ENCODE data around the gene NXPE1. TPM values are rescaled to one million over a fixed set of nuclear protein-coding genes. Genes with fewer than 3 reads are reported as not detected.

The NXPE1 gene
- polyA plus RNA-seq, 1 of the 3 experiments (the other 2 are of a cell fraction) = not detected

GRCh38 chr11:114605370-114605769 is 45.7 kb upstream of the NXPE1 start:
- Histone ChIP-seq H3K4me1 (ENCODE audit: control insufficient read depth in 1 of 2, insufficient read depth in 2 of 2, low read depth in 1 of 2, low read length in 1 of 2) (no peaks in the 10 kb centered on the region), H4K20me1 (ENCODE audit: insufficient read depth) (no peaks in the 10 kb centered on the region), H3K4me2 (no peak overlapping the region), H3K79me2 (ENCODE audit: insufficient read depth) (no peaks in the 10 kb centered on the region), H3K27ac (ENCODE audit: low read depth in 2 of 2, low read length in 1 of 2) (no peak overlapping the region), H3K27me3 (ENCODE audit: insufficient read depth) (no peaks in the 10 kb centered on the region), H3F3A (replicated peaks; ENCODE audit: insufficient read depth) (peaks cover 7% of the 10 kb centered on the region), H3K9ac (no peak overlapping the region), H2AFZ (ENCODE audit: low read depth) (no peak overlapping the region), H3K9me2 (no peaks in the 10 kb centered on the region), H3K4me3 (ENCODE audit: low read depth in 2 of 2, low read length in 1 of 2) (no peak overlapping the region), H3K9me3 (no peaks in the 10 kb centered on the region), H3K36me3 (replicated peaks in 1 of 2; ENCODE audit: control insufficient read depth in 1 of 2, insufficient read depth in 2 of 2, low read length in 1 of 2) (no peaks in the 10 kb centered on the region)
- 61% methylated on average over 10 of the region's 10 CpGs for WGBS (ENCODE audit: low lambda C conversion rate)
- CTCF ChIA-PET = no interaction called here
- DNase-seq = no peak
- no peak for TF ChIP-seq RXRA (IDR thresholded peaks at IDR 0.05; ENCODE audit: borderline replicate concordance, low read depth)
- no peak for TF ChIP-seq RFX5 (IDR thresholded peaks at IDR 0.05; ENCODE audit: low read length)
- TF ChIP-seq, protein P1, sequence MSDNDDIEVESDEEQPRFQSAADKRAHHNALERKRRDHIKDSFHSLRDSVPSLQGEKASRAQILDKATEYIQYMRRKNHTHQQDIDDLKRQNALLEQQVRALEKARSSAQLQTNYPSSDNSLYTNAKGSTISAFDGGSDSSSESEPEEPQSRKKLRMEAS (IDR thresholded peaks at IDR 0.05; ENCODE audit: low read depth) = no peak
- no peak for TF ChIP-seq CTCF (IDR thresholded peaks at IDR 0.05)
- TF ChIP-seq ELF1 (IDR thresholded peaks at IDR 0.05) = no peak
- POLR2A ChIA-PET = no interaction called here

GRCh38 chr11:114604886-114605285 is 45.2 kb upstream of the NXPE1 start:
- no peak overlapping the region for H3K9ac ChIP-seq
- DNase-seq = no peak
- POLR2A ChIA-PET = no interaction called here
- WGBS (ENCODE audit: low lambda C conversion rate) = 17% methylated on average over 5 of the region's 5 CpGs
- CTCF ChIA-PET = no interaction called here
- TF ChIP-seq TAF1 (IDR thresholded peaks at IDR 0.05; ENCODE audit: borderline replicate concordance, low read depth, low read length) (no peak), REST (IDR thresholded peaks at IDR 0.05; ENCODE audit: low read depth, low read length) (no peak), GABPA (IDR thresholded peaks at IDR 0.05; ENCODE audit: low read depth) (no peak), GATA2 (CRISPR knock-in tag; IDR thresholded peaks at IDR 0.05) (no peak), RFX5 (IDR thresholded peaks at IDR 0.05; ENCODE audit: low read length) (no peak), RXRA (IDR thresholded peaks at IDR 0.05; ENCODE audit: borderline replicate concordance, low read depth) (no peak), FOXJ3 (CRISPR knock-in tag; IDR thresholded peaks at IDR 0.05) (no peak), SIN3A (IDR thresholded peaks at IDR 0.05; ENCODE audit: borderline replicate concordance, low read depth, low read length) (no peak), TCF12 (IDR thresholded peaks at IDR 0.05) (no peak), SMC3 (IDR thresholded peaks at IDR 0.05; ENCODE audit: low read depth, low read length) (no peak), ZBTB33 (IDR thresholded peaks at IDR 0.05; ENCODE audit: borderline replicate concordance, low read depth) (no peak), EP300 (IDR thresholded peaks at IDR 0.05; ENCODE audit: borderline replicate concordance in 1 of 2, low read depth in 1 of 2, low read length in 1 of 2) (no peak), EZH2phosphoT487 (IDR thresholded peaks at IDR 0.05; ENCODE audit: borderline replicate concordance, low read depth) (no peak), TEAD4 (IDR thresholded peaks at IDR 0.05; ENCODE audit: borderline replicate concordance, insufficient read depth) (no peak)
- TF ChIP-seq, protein P1 (IDR thresholded peaks at IDR 0.05; ENCODE audit: low read depth) = no peak
- no peaks in the 10 kb centered on the region for H3K79me2 ChIP-seq (ENCODE audit: insufficient read depth)
- H3K27ac ChIP-seq (ENCODE audit: low read depth in 2 of 2, low read length in 1 of 2) = no peak overlapping the region
- no peaks in the 10 kb centered on the region for H3K36me3 ChIP-seq (replicated peaks in 1 of 2; ENCODE audit: control insufficient read depth in 1 of 2, insufficient read depth in 2 of 2, low read length in 1 of 2)
- H2AFZ ChIP-seq (ENCODE audit: low read depth) = no peak overlapping the region
- H4K20me1 ChIP-seq (ENCODE audit: insufficient read depth) = no peaks in the 10 kb centered on the region
- no peaks in the 10 kb centered on the region for H3K9me2 ChIP-seq
- no peaks in the 10 kb centered on the region for H3K4me1 ChIP-seq (ENCODE audit: control insufficient read depth in 1 of 2, insufficient read depth in 2 of 2, low read depth in 1 of 2, low read length in 1 of 2)
- H3K27me3 ChIP-seq (ENCODE audit: insufficient read depth) = no peaks in the 10 kb centered on the region
- H3K4me2 ChIP-seq = no peak overlapping the region
- no peaks in the 10 kb centered on the region for H3K9me3 ChIP-seq
- peaks cover 9% of the 10 kb centered on the region for H3F3A ChIP-seq (replicated peaks; ENCODE audit: insufficient read depth)
- no peak overlapping the region for H3K4me3 ChIP-seq (ENCODE audit: low read depth in 2 of 2, low read length in 1 of 2)
